ENCODE measurements around the gene CKS2.

CKS2 gene

GRCh38 chr9:89346696-89347095 is 35.7 kb downstream of the CKS2 start:
- no peak for DNase-seq (ENCODE audit: extremely low read depth in 1 of 2, low read depth in 1 of 2)

- DNase-seq (ENCODE audit: extremely low read depth in 1 of 2, low read depth in 1 of 2), result no peak
Observed at GRCh38 chr9:89347651-89348050, 36.7 kb downstream of the CKS2 start.

GRCh38 chr9:89349607-89350006 is 38.6 kb downstream of the CKS2 start:
- DNase-seq (ENCODE audit: extremely low read depth in 1 of 2, low read depth in 1 of 2), result no peak

GRCh38 chr9:89350988-89351557 is 40.1 kb downstream of the CKS2 start:
- DNase-seq (ENCODE audit: extremely low read depth in 1 of 2, low read depth in 1 of 2), result no peak

- no peak for DNase-seq (ENCODE audit: extremely low read depth in 1 of 2, low read depth in 1 of 2)
Observed at GRCh38 chr9:89351584-89352300, 40.7 kb downstream of the CKS2 start.

- DNase-seq (ENCODE audit: extremely low read depth in 1 of 2, low read depth in 1 of 2), result no peak
Observed at GRCh38 chr9:89352451-89352850, 41.5 kb downstream of the CKS2 start.

- no peak for DNase-seq (ENCODE audit: extremely low read depth in 1 of 2, low read depth in 1 of 2)
Observed at GRCh38 chr9:89352874-89353649, 42.1 kb downstream of the CKS2 start.

GRCh38 chr9:89353989-89354388 is 43.0 kb downstream of the CKS2 start:
- DNase-seq (ENCODE audit: extremely low read depth in 1 of 2, low read depth in 1 of 2), result no peak

- no peak for DNase-seq (ENCODE audit: extremely low read depth in 1 of 2, low read depth in 1 of 2)
Observed at GRCh38 chr9:89354471-89354870, 43.5 kb downstream of the CKS2 start.

- no peak for DNase-seq (ENCODE audit: extremely low read depth in 1 of 2, low read depth in 1 of 2)
Observed at GRCh38 chr9:89356782-89357181, 45.8 kb downstream of the CKS2 start.

GRCh38 chr9:89357331-89358197 is 46.6 kb downstream of the CKS2 start:
- no peak for DNase-seq (ENCODE audit: extremely low read depth in 1 of 2, low read depth in 1 of 2)

GRCh38 chr9:89358376-89358916 is 47.5 kb downstream of the CKS2 start:
- no peak for DNase-seq (ENCODE audit: extremely low read depth in 1 of 2, low read depth in 1 of 2)

GRCh38 chr9:89358985-89359384 is 48.0 kb downstream of the CKS2 start:
- no peak for DNase-seq (ENCODE audit: extremely low read depth in 1 of 2, low read depth in 1 of 2)

GRCh38 chr9:89359751-89360261 is 48.8 kb downstream of the CKS2 start:
- DNase-seq (ENCODE audit: extremely low read depth in 1 of 2, low read depth in 1 of 2), result no peak

- no peak for DNase-seq (ENCODE audit: extremely low read depth in 1 of 2, low read depth in 1 of 2)
Observed at GRCh38 chr9:89360465-89360864, 49.5 kb downstream of the CKS2 start.

- no peak for DNase-seq (ENCODE audit: extremely low read depth in 1 of 2, low read depth in 1 of 2)
Observed at GRCh38 chr9:89361031-89361430, 50.0 kb downstream of the CKS2 start.

- DNase-seq (ENCODE audit: extremely low read depth in 1 of 2, low read depth in 1 of 2), result no peak
Observed at GRCh38 chr9:89361816-89362646, 51.0 kb downstream of the CKS2 start.

GRCh38 chr9:89362647-89363310 is 51.8 kb downstream of the CKS2 start:
- DNase-seq (ENCODE audit: extremely low read depth in 1 of 2, low read depth in 1 of 2), result no peak

- no peak for DNase-seq (ENCODE audit: extremely low read depth in 1 of 2, low read depth in 1 of 2)
Observed at GRCh38 chr9:89363311-89363670, 52.3 kb downstream of the CKS2 start.

Measured in activated CD8-positive, alpha-beta memory T cell treated with anti-CD3 and anti-CD28 coated beads for 1 hour (primary cell).